Left lung (tissue), 10 donors: ENCODE results near the gene CXCL3. TPM values are rescaled to one million over a fixed set of nuclear protein-coding genes. Genes with fewer than 3 reads are reported as not detected.

Experiments
- ATAC-seq: fragments of 200-7000 bp; cut with Tn5 transposase; one replicate; pipeline ENCODE4 v1.9.1; 2020; ENCODE audit warnings: moderate library complexity
- DNase-seq, 4 donors: peaks; one replicate each; pipeline ENCODE4 v3.0.0-alpha.2; 2013 to 2020
- H3K27ac ChIP-seq, 2 donors: fragments of 200-600 bp; sonication (generic) in 1 of 2; one replicate each; pipeline versions ENCODE4 v1.5.0 to v1.8.0; 2020 to 2021
- H3K27me3 ChIP-seq, 2 donors: fragments of 200-600 bp; sonication (generic) in 1 of 2; one replicate each; pipeline versions ENCODE4 v1.5.0 to v1.8.0; 2020 to 2021
- H3K36me3 ChIP-seq, 2 donors: fragments of 200-600 bp; sonication (generic) in 1 of 2; one replicate each; pipeline versions ENCODE4 v1.5.0 to v1.8.0; 2020 to 2021
- H3K4me1 ChIP-seq, 2 donors: fragments of 200-600 bp; one replicate each; pipeline ENCODE4 v1.8.0; 2021
- H3K4me3 ChIP-seq, 2 donors: fragments of 200-600 bp; sonication (generic) in 1 of 2; one replicate each; pipeline versions ENCODE4 v1.5.0 to v1.8.0; 2020 to 2021; ENCODE audit warnings: mild to moderate bottlenecking in 1 of 2
- H3K9me3 ChIP-seq, 2 donors: fragments of 200-600 bp; sonication (generic) in 1 of 2; one replicate each; pipeline versions ENCODE4 v1.5.0 to v1.8.0; 2020 to 2021
- CTCF ChIP-seq, 2 donors: fragments of 200-600 bp; sonication (generic) in 1 of 2; IDR thresholded peaks; one replicate each; pipeline versions ENCODE4 v1.5.0 to v1.8.0; 2021; ENCODE audit warnings: antibody characterized with exemption in 2 of 2
- intact Hi-C, 2 donors: fragments of 100-400 bp; cut with DNase I; formaldehyde crosslinking; loops; one replicate each; pipeline versions ENCODE4 v1.11.2 to v1.14.2; 2022
- polyA plus RNA-seq, 6 donors: library from polyadenylated mRNA; unstranded; fragments of 120-200 nt; gene quantifications; one replicate each; pipeline ENCODE4 v1.2.1, GENCODE V29; 2013; ENCODE audit not compliant: insufficient read length in 6 of 6
- total RNA-seq, 2 donors: library from RNA; stranded (reverse); fragmentation: NEBNext Ultra II Directional; extraction: Animal tissue kit (Norgen Biotek cat#: 25700); gene quantifications; one replicate each; pipeline ENCODE4 v1.2.1, GENCODE V29; 2021
- donor health status: DM: no; HTN: yes; CAD: no.
- donor health status: DM: no; HTN: no; CAD: no.

Gene CXCL3
- total and polyA plus RNA-seq, 8 donors: 0.49 to 15.2 (median 1.0) TPM

GRCh38 chr4:74031576-74031975 lies 6.9 kb downstream of the CXCL3 start:
- no peaks in the 10 kb centered on the region for H3K36me3 ChIP-seq
- H3K4me1 ChIP-seq: peaks cover 0 to 11% of the 10 kb centered on the region in 2 donors
- intact Hi-C loops: no loop called here
- no peak for TF ChIP-seq CTCF (IDR thresholded peaks at IDR 0.05)
- H3K27me3 ChIP-seq: no peaks in the 10 kb centered on the region
- no peak overlapping the region for H3K27ac ChIP-seq
- H3K4me3 ChIP-seq: no peak overlapping the region
- no peak for ATAC-seq
- H3K9me3 ChIP-seq: no peaks in the 10 kb centered on the region
- no peak for DNase-seq

GRCh38 chr4:74030285-74030684 lies 8.2 kb downstream of the CXCL3 start:
- DNase-seq (no peak), ATAC-seq (no peak)
- no peak for TF ChIP-seq CTCF (IDR thresholded peaks at IDR 0.05)
- H3K4me3 ChIP-seq: no peak overlapping the region
- H3K4me1 ChIP-seq: peaks cover 0 to 11% of the 10 kb centered on the region in 2 donors
- H3K27me3 ChIP-seq: no peaks in the 10 kb centered on the region
- H3K36me3 ChIP-seq: no peaks in the 10 kb centered on the region
- H3K27ac ChIP-seq: no peak overlapping the region
- intact Hi-C loops: no loop called here
- peaks cover 0 to 4% of the 10 kb centered on the region in 2 donors for H3K9me3 ChIP-seq

- no peak for ATAC-seq
- no peak for DNase-seq
- no peaks in the 10 kb centered on the region for H3K27me3 ChIP-seq
- intact Hi-C loops: no loop called here
- no peak overlapping the region for H3K4me3 ChIP-seq
- no peaks in the 10 kb centered on the region for H3K36me3 ChIP-seq
- H3K4me1 ChIP-seq: peaks cover 0 to 7% of the 10 kb centered on the region in 2 donors
- no peak for TF ChIP-seq CTCF (IDR thresholded peaks at IDR 0.05)
- no peak overlapping the region for H3K27ac ChIP-seq
- H3K9me3 ChIP-seq: peaks cover 0 to 5% of the 10 kb centered on the region in 2 donors
Observed at GRCh38 chr4:74028504-74028903, 10.0 kb downstream of the CXCL3 start.

GRCh38 chr4:74023709-74024108 lies 14.8 kb downstream of the CXCL3 start:
- no peak for DNase-seq
- Histone ChIP-seq H3K4me1 (peaks cover 0 to 8% of the 10 kb centered on the region in 2 donors), H3K27me3 (no peaks in the 10 kb centered on the region), H3K27ac (no peak overlapping the region), H3K4me3 (no peak overlapping the region), H3K36me3 (no peaks in the 10 kb centered on the region), H3K9me3 (peaks cover 0 to 5% of the 10 kb centered on the region in 2 donors)
- ATAC-seq: peak; percentile 61
- intact Hi-C loops: no loop called here
- TF ChIP-seq CTCF (IDR thresholded peaks at IDR 0.05): no peak

- Histone ChIP-seq H3K4me3 (no peak overlapping the region), H3K27me3 (no peaks in the 10 kb centered on the region), H3K4me1 (peaks cover 0 to 16% of the 10 kb centered on the region in 2 donors), H3K9me3 (peaks cover 0 to 5% of the 10 kb centered on the region in 2 donors), H3K27ac (no peak overlapping the region), H3K36me3 (no peaks in the 10 kb centered on the region)
- DNase-seq (no peak), ATAC-seq (peak; percentile 23)
- TF ChIP-seq CTCF (IDR thresholded peaks at IDR 0.05): no peak
- intact Hi-C loops: no loop called here
Observed at GRCh38 chr4:74021601-74022000, 16.9 kb downstream of the CXCL3 start.
